A549 treated with CORT108297 at 1 μM for 4 hours (cell line): ENCODE data around the gene TMLHE. TPM values are rescaled to one million over a fixed set of nuclear protein-coding genes. Genes with fewer than 3 reads are reported as not detected.

Experiments used
- total RNA-seq: library from RNA; stranded (reverse); fragments of 200-300 nt; extraction: Qiagen RNA extraction; gene quantifications from 5 replicates; pipeline ENCODE4 v1.2.3, GENCODE V29; 2022

TMLHE gene
- total RNA-seq, result 8.5 to 10.8 TPM (median 10.2 TPM) in 5 replicates

GRCh38 chrX:155612312-155613224, at the start of gene TMLHE, which contains the start of gene SPRY3:
Gene TMLHE (minus strand): TSS chrX:155612952. CDS start chrX:155545276, 67,676 bp downstream.
Gene SPRY3 (plus strand): TSS chrX:155612586.

GRCh38 chrX:155458471-155458870, 154.3 kb downstream of the TMLHE start, which contains the start of gene F8A3:
Gene F8A3 (minus strand): TSS chrX:155458620. CDS start chrX:155458600, 20 bp downstream.

Other genes with a start within 250 kb of the TMLHE start
- not detected in 5 replicates for gene F8A2, start 230.9 kb downstream of the TMLHE start, total RNA-seq
- gene F8A3, start 154.3 kb downstream of the TMLHE start, total RNA-seq, result 0.48 to 1.5 TPM (median 0.96 TPM) in 5 replicates
- 0.09 to 0.14 TPM (median 0.11 TPM) in 5 replicates for gene SPRY3, start 366 bp downstream of the TMLHE start, total RNA-seq